CD4-positive, CD25-positive, alpha-beta regulatory T cell (primary cell): ENCODE data around the gene FAM13C. TPM values are rescaled to one million over a fixed set of nuclear protein-coding genes. Genes with fewer than 3 reads are reported as not detected.

Source experiments
- ATAC-seq, 2 donors: fragments of 150-1000 bp; cut with Tn5 transposase; one replicate each; pipeline ENCODE4 v1.10.0; 2021; ENCODE audit warnings: low read depth in 2 of 2, moderate number of reproducible peaks in 2 of 2, moderate library complexity in 1 of 2
- DNase-seq, 3 donors: peaks; one replicate each; pipeline versions ENCODE4 v3.0.0 to v3.0.0-alpha.2; 2012 to 2022; ENCODE audit warnings: mixed read lengths in 1 of 3
- H3K27ac ChIP-seq: one replicate; pipeline ENCODE4 v1.7.0; 2013; ENCODE audit warnings: mild to moderate bottlenecking, low read length; ENCODE audit not compliant: insufficient read depth, poor library complexity, severe bottlenecking
- H3K27me3 ChIP-seq: one replicate; pipeline ENCODE4 v1.7.0; 2013; ENCODE audit warnings: low read length; ENCODE audit not compliant: control insufficient read depth, insufficient read depth
- H3K36me3 ChIP-seq: one replicate; pipeline ENCODE4 v1.7.0; 2013; ENCODE audit warnings: mild to moderate bottlenecking, low read length, moderate library complexity; ENCODE audit not compliant: control insufficient read depth, insufficient read depth
- H3K4me1 ChIP-seq: 2 replicates; pipeline ENCODE4 v1.7.0; 2013; ENCODE audit warnings: mild to moderate bottlenecking, low read length; ENCODE audit not compliant: insufficient read depth, control insufficient read depth, poor library complexity, severe bottlenecking
- H3K4me3 ChIP-seq: one replicate; pipeline ENCODE4 v1.7.0; 2013; ENCODE audit warnings: low read depth, mild to moderate bottlenecking, low read length, moderate library complexity
- H3K9me3 ChIP-seq, 2 experiments: 1 replicate in 1 of 2; 2 replicates in 1 of 2; pipeline ENCODE4 v1.7.0; 2013; ENCODE audit warnings: low read length in 2 of 2, mild to moderate bottlenecking in 1 of 2, moderate library complexity in 1 of 2; ENCODE audit not compliant: control insufficient read depth in 2 of 2
- H3K27ac Mint-ChIP-seq, 3 donors: one replicate each; pipeline ENCODE4 v1.8.0; 2020 to 2022; ENCODE audit warnings: mild to moderate bottlenecking in 3 of 3, mixed read lengths in 3 of 3, moderate library complexity in 2 of 3
- H3K27me3 Mint-ChIP-seq: one replicate; pipeline ENCODE4 v1.8.0; 2022; ENCODE audit warnings: mild to moderate bottlenecking, mixed read lengths
- H3K36me3 Mint-ChIP-seq: one replicate; pipeline ENCODE4 v1.8.0; 2020; ENCODE audit warnings: mixed read lengths
- H3K4me1 Mint-ChIP-seq, 4 donors: one replicate each; pipeline ENCODE4 v1.8.0; 2020 to 2022; ENCODE audit warnings: mixed read lengths in 4 of 4, mild to moderate bottlenecking in 1 of 4
- H3K4me3 Mint-ChIP-seq, 4 donors: one replicate each; pipeline ENCODE4 v1.8.0; 2020 to 2022; ENCODE audit warnings: mild to moderate bottlenecking in 4 of 4, mixed read lengths in 4 of 4, moderate library complexity in 3 of 4
- H3K9me3 Mint-ChIP-seq, 7 donors: one replicate each; pipeline ENCODE4 v1.8.0; 2020 to 2022; ENCODE audit warnings: mixed read lengths in 7 of 7, mild to moderate bottlenecking in 3 of 7, moderate library complexity in 2 of 7
- polyA plus RNA-seq, 4 donors: library from polyadenylated mRNA; unstranded; fragments of 300-500 nt; fragmentation: Illumina TruSeq; gene quantifications; one replicate each; pipeline ENCODE4 v1.2.3, GENCODE V29; 2021
- total RNA-seq: library from RNA; stranded (reverse); gene quantifications from one replicate; pipeline ENCODE4 v1.2.3, GENCODE V29; 2022

Gene FAM13C
- total and polyA plus RNA-seq, 5 donors from 2014 or later: not detected

GRCh38 chr10:59324597-59324996, 37.8 kb downstream of the FAM13C start:
- DNase-seq (no peak), ATAC-seq (no peak)
- H3K4me1 ChIP-seq: no peaks in the 10 kb centered on the region
- no peaks in the 10 kb centered on the region for H3K27me3 Mint-ChIP-seq
- H3K27me3 ChIP-seq: no peaks in the 10 kb centered on the region
- no peak overlapping the region for H3K27ac Mint-ChIP-seq
- no peak overlapping the region for H3K4me3 ChIP-seq
- no peaks in the 10 kb centered on the region for H3K4me1 Mint-ChIP-seq
- H3K9me3 ChIP-seq: no peaks in the 10 kb centered on the region
- H3K4me3 Mint-ChIP-seq: no peak overlapping the region
- no peaks in the 10 kb centered on the region for H3K36me3 ChIP-seq
- no peaks in the 10 kb centered on the region for H3K36me3 Mint-ChIP-seq
- peaks cover 0 to 3% (median 1%) of the 10 kb centered on the region in 7 donors for H3K9me3 Mint-ChIP-seq
- H3K27ac ChIP-seq: no peak overlapping the region

- Mint-ChIP-seq H3K36me3 (no peaks in the 10 kb centered on the region), H3K9me3 (peaks cover 0 to 3% (median 1%) of the 10 kb centered on the region in 7 donors), H3K27me3 (no peaks in the 10 kb centered on the region), H3K4me3 (no peak overlapping the region), H3K27ac (no peak overlapping the region), H3K4me1 (no peaks in the 10 kb centered on the region)
- Histone ChIP-seq H3K4me1 (no peaks in the 10 kb centered on the region), H3K9me3 (no peaks in the 10 kb centered on the region), H3K36me3 (no peaks in the 10 kb centered on the region), H3K4me3 (no peak overlapping the region), H3K27me3 (no peaks in the 10 kb centered on the region), H3K27ac (no peak overlapping the region)
- ATAC-seq (no peak), DNase-seq (no peak)
Observed at GRCh38 chr10:59323831-59324401, 38.4 kb downstream of the FAM13C start.

- peaks cover 0 to 4% (median 3%) of the 10 kb centered on the region in 7 donors for H3K9me3 Mint-ChIP-seq
- H3K4me3 Mint-ChIP-seq: no peak overlapping the region
- Histone ChIP-seq H3K27me3 (no peaks in the 10 kb centered on the region), H3K4me1 (no peaks in the 10 kb centered on the region), H3K27ac (no peak overlapping the region), H3K4me3 (no peak overlapping the region), H3K9me3 (no peaks in the 10 kb centered on the region), H3K36me3 (no peaks in the 10 kb centered on the region)
- no peaks in the 10 kb centered on the region for H3K36me3 Mint-ChIP-seq
- no peaks in the 10 kb centered on the region for H3K4me1 Mint-ChIP-seq
- DNase-seq (no peak), ATAC-seq (no peak)
- H3K27me3 Mint-ChIP-seq: no peaks in the 10 kb centered on the region
- H3K27ac Mint-ChIP-seq: no peak overlapping the region
Observed at GRCh38 chr10:59323036-59323459, 39.3 kb downstream of the FAM13C start.

- Histone ChIP-seq H3K36me3 (no peaks in the 10 kb centered on the region), H3K27me3 (no peaks in the 10 kb centered on the region), H3K4me3 (no peak overlapping the region), H3K9me3 (no peaks in the 10 kb centered on the region), H3K4me1 (no peaks in the 10 kb centered on the region), H3K27ac (no peak overlapping the region)
- Mint-ChIP-seq H3K4me3 (no peak overlapping the region), H3K27ac (no peak overlapping the region), H3K36me3 (no peaks in the 10 kb centered on the region), H3K27me3 (no peaks in the 10 kb centered on the region), H3K4me1 (no peaks in the 10 kb centered on the region), H3K9me3 (peaks cover 0 to 4% (median 3%) of the 10 kb centered on the region in 7 donors)
- ATAC-seq (no peak), DNase-seq (no peak)
Observed at GRCh38 chr10:59322131-59322530, 40.2 kb downstream of the FAM13C start.

- ATAC-seq (no peak), DNase-seq (no peak)
- H3K27ac Mint-ChIP-seq: no peak overlapping the region
- Histone ChIP-seq H3K27ac (no peak overlapping the region), H3K9me3 (no peaks in the 10 kb centered on the region), H3K36me3 (no peaks in the 10 kb centered on the region), H3K4me3 (no peak overlapping the region), H3K4me1 (no peaks in the 10 kb centered on the region), H3K27me3 (no peaks in the 10 kb centered on the region)
- H3K27me3 Mint-ChIP-seq: no peaks in the 10 kb centered on the region
- no peaks in the 10 kb centered on the region for H3K4me1 Mint-ChIP-seq
- H3K36me3 Mint-ChIP-seq: no peaks in the 10 kb centered on the region
- H3K9me3 Mint-ChIP-seq: peaks cover 0 to 4% (median 3%) of the 10 kb centered on the region in 7 donors
- H3K4me3 Mint-ChIP-seq: no peak overlapping the region
Observed at GRCh38 chr10:59320355-59320754, 42.0 kb downstream of the FAM13C start.

- Mint-ChIP-seq H3K27ac (no peak overlapping the region), H3K27me3 (no peaks in the 10 kb centered on the region), H3K9me3 (peaks cover 0 to 4% (median 3%) of the 10 kb centered on the region in 7 donors), H3K4me3 (peak overlapping the region in 1 of 4 donors; percentile 5), H3K4me1 (no peaks in the 10 kb centered on the region), H3K36me3 (no peaks in the 10 kb centered on the region)
- Histone ChIP-seq H3K27me3 (no peaks in the 10 kb centered on the region), H3K4me1 (no peaks in the 10 kb centered on the region), H3K9me3 (no peaks in the 10 kb centered on the region), H3K27ac (no peak overlapping the region), H3K4me3 (no peak overlapping the region), H3K36me3 (no peaks in the 10 kb centered on the region)
- DNase-seq (no peak), ATAC-seq (no peak)
Observed at GRCh38 chr10:59319854-59320253, 42.5 kb downstream of the FAM13C start.

- no peaks in the 10 kb centered on the region for H3K4me1 ChIP-seq
- H3K27me3 ChIP-seq: no peaks in the 10 kb centered on the region
- H3K36me3 ChIP-seq: no peaks in the 10 kb centered on the region
- no peaks in the 10 kb centered on the region for H3K36me3 Mint-ChIP-seq
- H3K4me3 Mint-ChIP-seq: no peak overlapping the region
- H3K4me3 ChIP-seq: no peak overlapping the region
- H3K27ac ChIP-seq: no peak overlapping the region
- H3K4me1 Mint-ChIP-seq: no peaks in the 10 kb centered on the region
- DNase-seq (no peak), ATAC-seq (no peak)
- no peaks in the 10 kb centered on the region for H3K9me3 ChIP-seq
- H3K27ac Mint-ChIP-seq: no peak overlapping the region
- peaks cover 0 to 4% (median 1%) of the 10 kb centered on the region in 7 donors for H3K9me3 Mint-ChIP-seq
- no peaks in the 10 kb centered on the region for H3K27me3 Mint-ChIP-seq
Observed at GRCh38 chr10:59317066-59317465, 45.3 kb downstream of the FAM13C start.

- H3K27ac Mint-ChIP-seq: no peak overlapping the region
- ATAC-seq (no peak), DNase-seq (no peak)
- Histone ChIP-seq H3K36me3 (no peaks in the 10 kb centered on the region), H3K27me3 (no peaks in the 10 kb centered on the region), H3K27ac (no peak overlapping the region), H3K4me3 (no peak overlapping the region), H3K9me3 (no peaks in the 10 kb centered on the region), H3K4me1 (no peaks in the 10 kb centered on the region)
- H3K4me3 Mint-ChIP-seq: no peak overlapping the region
- H3K27me3 Mint-ChIP-seq: no peaks in the 10 kb centered on the region
- no peaks in the 10 kb centered on the region for H3K4me1 Mint-ChIP-seq
- H3K36me3 Mint-ChIP-seq: no peaks in the 10 kb centered on the region
- peaks cover 0 to 4% (median 1%) of the 10 kb centered on the region in 7 donors for H3K9me3 Mint-ChIP-seq
Observed at GRCh38 chr10:59315465-59315864, 46.9 kb downstream of the FAM13C start.
